OCI-LY3 (cell line): ENCODE measurements around the gene SLC6A12.

ENCODE experiments used
- H2AFZ ChIP-seq: fragments of 200-600, 300-600 bp; shearing (Covaris generic); 2 replicates; pipeline ENCODE4 v1.6.0; 2014; ENCODE audit warnings: antibody characterized with exemption, low read depth, low read length
- H3K27ac ChIP-seq: fragments of 200-600, 300-600 bp; sonication (generic); 2 replicates; pipeline ENCODE4 v1.5.1; 2014; ENCODE audit warnings: mild to moderate bottlenecking, low read length, moderate library complexity, mixed read lengths
- H3K27me3 ChIP-seq: fragments of 200-600, 300-600 bp; sonication (generic); 2 replicates; pipeline ENCODE4 v1.6.1; 2014; ENCODE audit warnings: low read depth, low read length, mixed read lengths
- H3K36me3 ChIP-seq: fragments of 200-600, 300-600 bp; sonication (generic); replicated peaks from 2 replicates; pipeline ENCODE3; 2014; ENCODE audit warnings: low read depth, low read length, mixed read lengths
- H3K4me1 ChIP-seq: fragments of 300-600, 200-600 bp; sonication (generic); 2 replicates; pipeline ENCODE4 v1.6.1; 2014; ENCODE audit warnings: low read length, mixed read lengths
- H3K4me2 ChIP-seq: fragments of 200-600, 300-600 bp; sonication (generic); 2 replicates; pipeline ENCODE4 v1.6.1; 2014; ENCODE audit warnings: low read length, mixed read lengths
- H3K4me3 ChIP-seq: fragments of 300-600, 200-600 bp; sonication (generic); 2 replicates; pipeline ENCODE4 v1.5.1; 2014; ENCODE audit warnings: antibody characterized with exemption, mild to moderate bottlenecking, low read length, moderate library complexity
- H3K79me2 ChIP-seq: fragments of 300-600, 200-600 bp; shearing (Covaris generic); 2 replicates; pipeline ENCODE4 v1.6.1; 2014; ENCODE audit warnings: mild to moderate bottlenecking, low read length, mixed read lengths
- H3K9ac ChIP-seq: fragments of 300-600, 200-600 bp; shearing (Covaris generic); 2 replicates; pipeline ENCODE4 v1.6.0; 2014; ENCODE audit warnings: mild to moderate bottlenecking, low read length, moderate library complexity
- H3K9me3 ChIP-seq: fragments of 200-600, 300-600 bp; shearing (Covaris generic); 2 replicates; pipeline ENCODE4 v1.6.1; 2014; ENCODE audit warnings: low read length, mixed read lengths; ENCODE audit not compliant: insufficient read depth
- H4K20me1 ChIP-seq: fragments of 200-600, 300-600 bp; sonication (generic); 2 replicates; pipeline ENCODE4 v1.6.1; 2016; ENCODE audit warnings: low read length, mixed read lengths; ENCODE audit not compliant: insufficient read depth
- CTCF ChIP-seq: fragments of 200-600, 300-600 bp; sonication (generic); IDR thresholded peaks from 2 replicates; pipeline ENCODE4 v1.5.1; 2014; ENCODE audit warnings: antibody characterized with exemption, low read length, low read depth
- EZH2phosphoT487 ChIP-seq: fragments of 200-600 bp; shearing (Covaris generic); IDR thresholded peaks from 2 replicates; pipeline ENCODE4 v1.6.1; 2018; ENCODE audit warnings: antibody characterized with exemption, mixed run types, low read depth

SLC6A12 gene

GRCh38 chr12:194276-194675, 19.7 kb downstream of the SLC6A12 start:
- TF ChIP-seq EZH2phosphoT487 (no peak), CTCF (no peak)
- H3K27ac ChIP-seq: no peak overlapping the region

DNA sequence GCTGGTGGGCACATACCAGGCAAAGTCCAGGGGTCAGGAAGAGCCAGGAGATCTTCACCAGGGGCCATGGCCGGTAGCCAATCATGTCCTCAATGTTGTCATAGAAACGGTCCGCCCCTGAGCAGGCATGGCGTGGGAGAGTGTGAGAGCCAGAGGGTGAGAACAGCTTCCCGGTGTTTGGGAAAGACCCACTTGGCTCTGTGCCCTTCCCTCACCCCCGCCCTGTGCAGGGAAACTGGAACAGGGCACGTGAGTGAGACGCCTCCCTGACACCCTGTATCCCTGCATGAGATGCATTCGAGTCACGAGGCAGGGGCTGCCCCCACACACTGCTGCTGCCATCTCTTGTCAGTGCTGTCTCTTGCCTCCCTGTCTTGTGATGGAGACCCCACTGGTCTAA, 20.7 kb downstream of the SLC6A12 start:
- Histone ChIP-seq H3K4me1 (no peaks in the 10 kb centered on the region), H4K20me1 (no peaks in the 10 kb centered on the region), H3K9me3 (no peaks in the 10 kb centered on the region), H3K4me3 (no peak overlapping the region), H3K36me3 (no peaks in the 10 kb centered on the region), H2AFZ (no peak overlapping the region), H3K27ac (no peak overlapping the region), H3K4me2 (no peak overlapping the region), H3K79me2 (no peaks in the 10 kb centered on the region), H3K27me3 (no peaks in the 10 kb centered on the region), H3K9ac (no peak overlapping the region)
- TF ChIP-seq EZH2phosphoT487: no peak
- no peak for TF ChIP-seq CTCF

More at GRCh38 chr12:194276-194675, 19.7 kb downstream of the SLC6A12 start:
- no peaks in the 10 kb centered on the region for H3K4me1 ChIP-seq
- no peaks in the 10 kb centered on the region for H3K79me2 ChIP-seq
- H3K4me2 ChIP-seq: no peak overlapping the region
- H3K4me3 ChIP-seq: no peak overlapping the region
- no peaks in the 10 kb centered on the region for H4K20me1 ChIP-seq
- no peak overlapping the region for H3K9ac ChIP-seq
- no peak overlapping the region for H2AFZ ChIP-seq
- H3K9me3 ChIP-seq: no peaks in the 10 kb centered on the region
- H3K36me3 ChIP-seq: no peaks in the 10 kb centered on the region
- no peaks in the 10 kb centered on the region for H3K27me3 ChIP-seq

DNA sequence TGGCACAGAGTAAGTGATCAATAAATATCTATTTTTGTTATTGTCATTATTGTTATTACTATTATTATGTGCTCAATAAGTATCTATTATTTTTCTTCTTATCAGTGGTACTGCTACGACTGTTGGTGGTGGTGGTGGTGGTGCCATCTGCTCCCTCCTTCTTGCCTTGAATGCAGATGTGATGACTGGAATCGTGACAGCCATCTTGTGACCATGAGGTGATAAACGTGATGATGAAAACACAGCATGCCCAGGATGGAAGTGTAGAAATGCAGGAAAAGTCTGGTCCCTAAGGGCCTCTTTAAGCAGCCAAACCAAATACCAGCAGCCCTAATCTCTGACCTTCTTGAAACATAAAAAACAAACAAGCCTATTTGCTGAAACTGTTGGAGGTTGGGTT, 22.4 kb downstream of the SLC6A12 start:
- H3K27me3 ChIP-seq: no peaks in the 10 kb centered on the region
- H3K9me3 ChIP-seq: no peaks in the 10 kb centered on the region
- H3K79me2 ChIP-seq: no peaks in the 10 kb centered on the region
- TF ChIP-seq CTCF: no peak
- no peak for TF ChIP-seq EZH2phosphoT487
- H3K27ac ChIP-seq: no peak overlapping the region
- H2AFZ ChIP-seq: no peak overlapping the region
- no peak overlapping the region for H3K9ac ChIP-seq
- no peak overlapping the region for H3K4me3 ChIP-seq
- H4K20me1 ChIP-seq: no peaks in the 10 kb centered on the region
- no peaks in the 10 kb centered on the region for H3K4me1 ChIP-seq
- H3K4me2 ChIP-seq: no peak overlapping the region
- H3K36me3 ChIP-seq: no peaks in the 10 kb centered on the region

DNA sequence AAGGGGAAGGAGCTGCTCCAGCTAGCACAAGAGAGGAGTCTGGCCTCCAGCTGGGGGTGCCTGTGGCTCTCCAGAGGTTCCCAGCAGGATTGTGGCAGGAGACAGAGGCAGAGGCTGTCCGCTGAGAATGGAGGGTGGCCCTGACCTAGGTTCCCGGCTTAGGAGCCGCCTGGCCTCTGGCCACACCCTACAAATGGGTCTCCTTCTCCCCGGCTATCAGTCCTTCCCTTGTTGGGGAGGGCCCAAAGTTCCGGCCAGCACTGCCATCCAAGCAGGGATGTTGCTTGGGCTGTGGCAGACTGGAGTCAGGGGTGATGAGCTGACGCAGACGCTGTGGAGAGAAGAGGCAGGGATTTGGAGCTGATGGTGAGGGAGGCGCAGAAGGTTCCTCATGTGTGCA, 23.1 kb downstream of the SLC6A12 start:
- no peak overlapping the region for H2AFZ ChIP-seq
- no peak for TF ChIP-seq CTCF
- H3K4me1 ChIP-seq: no peaks in the 10 kb centered on the region
- H3K9ac ChIP-seq: no peak overlapping the region
- H3K27me3 ChIP-seq: no peaks in the 10 kb centered on the region
- H3K36me3 ChIP-seq: no peaks in the 10 kb centered on the region
- H3K79me2 ChIP-seq: no peaks in the 10 kb centered on the region
- no peak overlapping the region for H3K4me3 ChIP-seq
- no peak overlapping the region for H3K27ac ChIP-seq
- H3K9me3 ChIP-seq: no peaks in the 10 kb centered on the region
- no peak overlapping the region for H3K4me2 ChIP-seq
- no peaks in the 10 kb centered on the region for H4K20me1 ChIP-seq
